Umbilical cord (tissue), 2 donors: ENCODE results near the gene CCDC154. TPM values are rescaled to one million over a fixed set of nuclear protein-coding genes. Genes with fewer than 3 reads are reported as not detected.

Experiments
- DNase-seq: peaks from one replicate; pipeline ENCODE4 v3.0.0-alpha.2; 2015; ENCODE audit warnings: low spot score
- total RNA-seq: library from RNA; depleted of rRNA; stranded (reverse); fragments of >200 nt; gene quantifications from one replicate; pipeline ENCODE4 v1.2.3, GENCODE V29; 2014; ENCODE audit warnings: low replicate concordance; ENCODE audit not compliant: insufficient read depth

CCDC154 gene
- total RNA-seq, 1 donor from 2014 or later, result 0.48 TPM

- no peak for DNase-seq
Observed at GRCh38 chr16:1393613-1394176, 50.7 kb downstream of the CCDC154 start.

GRCh38 chr16:1392826-1393225 is 51.5 kb downstream of the CCDC154 start:
- no peak for DNase-seq

- no peak for DNase-seq
Observed at GRCh38 chr16:1390239-1390779, 54.0 kb downstream of the CCDC154 start.

GRCh38 chr16:1389762-1390161 is 54.6 kb downstream of the CCDC154 start:
- no peak for DNase-seq

- DNase-seq, result no peak
Observed at GRCh38 chr16:1387331-1387730, 57.0 kb downstream of the CCDC154 start.

GRCh38 chr16:1385232-1385631 is 59.1 kb downstream of the CCDC154 start:
- DNase-seq, result no peak

Other genes starting within 250 kb of the CCDC154 start
- gene TPSG1, start 219.3 kb downstream of the CCDC154 start, total RNA-seq, result not detected
- 1.9 TPM for gene TPSB2, start 214.4 kb downstream of the CCDC154 start, total RNA-seq
- 8.9 TPM for gene TPSAB1, start 203.9 kb downstream of the CCDC154 start, total RNA-seq
- gene TPSD1, start 188.5 kb downstream of the CCDC154 start, total RNA-seq, result not detected
- gene UBE2I, start 134.9 kb downstream of the CCDC154 start, total RNA-seq, result 47.4 TPM
- gene BAIAP3, start 110.9 kb downstream of the CCDC154 start, total RNA-seq, result 0.24 TPM
- gene TSR3, start 92.7 kb downstream of the CCDC154 start, total RNA-seq, result 55.6 TPM
- gene GNPTG, start 92.6 kb downstream of the CCDC154 start, total RNA-seq, result 59.9 TPM
- gene UNKL, start 29.9 kb downstream of the CCDC154 start, total RNA-seq, result 3.4 TPM
- 20.7 TPM for gene UQCC4, start 23.8 kb downstream of the CCDC154 start, total RNA-seq
- 3.1 TPM for gene PERCC1, start 13.5 kb downstream of the CCDC154 start, total RNA-seq
- 35.2 TPM for gene CLCN7, start 30.5 kb upstream of the CCDC154 start, total RNA-seq
- gene PTX4, start 44.4 kb upstream of the CCDC154 start, total RNA-seq, result not detected
- gene TELO2, start 48.8 kb upstream of the CCDC154 start, total RNA-seq, result 7.9 TPM
- gene TMEM204, start 89.1 kb upstream of the CCDC154 start, total RNA-seq, result 6.7 TPM
- 17.1 TPM for gene IFT140, start 167.5 kb upstream of the CCDC154 start, total RNA-seq
- gene CRAMP1, start 167.8 kb upstream of the CCDC154 start, total RNA-seq, result 6.0 TPM
- 37.8 TPM for gene JPT2, start 233.7 kb upstream of the CCDC154 start, total RNA-seq